SKM-1 treated with dmso at 0.1 percent for 144 hours (cell line): ENCODE measurements around the gene HYAL4.
A peak's percentile ranks its signal among the peaks of the same experiment; 100 is the strongest.
"Not testable (repeated sequence)": the region's sequence is repeated elsewhere in the genome, so short reads cannot be mapped to it uniquely, and the experiment has no call there.

Source experiments
- DNase-seq: peaks from one replicate; lab custom pipeline; 2025; ENCODE audit not compliant: unreplicated experiment; lab: John Stamatoyannopoulos, UW

Gene HYAL4

DNA sequence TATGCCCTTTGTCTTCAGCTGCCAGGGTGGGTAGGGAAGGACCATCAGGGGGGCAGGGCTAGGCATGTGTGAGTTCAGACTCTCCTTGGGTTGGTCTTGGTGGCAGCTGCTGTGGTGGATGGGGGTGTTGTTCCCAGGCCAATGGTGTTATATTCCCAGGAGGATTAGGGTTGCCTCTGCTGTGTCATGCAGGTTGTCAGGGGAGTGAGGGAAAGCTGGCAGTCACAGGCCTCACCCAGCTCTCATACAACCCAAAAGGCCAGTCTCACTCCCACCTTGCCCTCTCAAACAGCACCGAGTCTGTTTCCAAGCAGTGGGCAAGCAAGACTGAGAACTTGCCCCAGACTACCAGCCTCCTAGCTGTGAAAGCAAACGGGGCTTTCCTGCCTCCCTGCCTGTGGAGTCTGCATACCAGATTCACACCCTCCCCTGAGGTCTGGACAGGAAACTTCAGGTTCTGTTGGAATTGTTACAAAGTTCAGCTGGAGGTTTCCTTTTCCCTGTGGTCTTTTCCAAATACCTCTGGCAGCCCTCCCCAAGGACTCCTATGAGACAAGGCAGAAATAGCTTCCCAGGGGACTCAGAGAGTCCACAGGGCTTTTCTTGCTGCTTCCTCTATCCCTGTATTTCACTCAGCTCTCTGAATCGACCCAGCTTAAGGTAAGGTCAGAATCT lies 1.4 kb downstream of the HYAL4 start:
- DNase-seq = no peak

DNA sequence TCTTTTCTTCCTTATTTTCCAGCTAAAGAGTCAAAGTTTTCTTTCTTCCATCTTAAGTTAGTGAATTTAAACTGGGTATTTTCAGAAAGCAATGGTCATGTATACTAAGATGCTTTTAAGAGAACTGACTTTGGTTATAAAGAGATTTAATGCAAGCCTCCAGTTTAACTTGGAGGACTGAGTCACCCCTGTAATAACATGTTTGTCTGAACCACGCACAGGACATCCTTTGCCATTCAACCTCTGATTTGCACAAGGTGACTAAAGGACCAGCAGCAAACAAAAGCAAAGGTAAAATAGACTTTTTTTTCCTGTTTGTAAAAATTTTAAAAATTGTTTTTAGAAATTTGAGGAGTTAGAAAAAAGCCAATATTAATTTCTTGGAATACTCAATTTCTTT lies 2.9 kb downstream of the HYAL4 start:
- DNase-seq = no peak

DNA sequence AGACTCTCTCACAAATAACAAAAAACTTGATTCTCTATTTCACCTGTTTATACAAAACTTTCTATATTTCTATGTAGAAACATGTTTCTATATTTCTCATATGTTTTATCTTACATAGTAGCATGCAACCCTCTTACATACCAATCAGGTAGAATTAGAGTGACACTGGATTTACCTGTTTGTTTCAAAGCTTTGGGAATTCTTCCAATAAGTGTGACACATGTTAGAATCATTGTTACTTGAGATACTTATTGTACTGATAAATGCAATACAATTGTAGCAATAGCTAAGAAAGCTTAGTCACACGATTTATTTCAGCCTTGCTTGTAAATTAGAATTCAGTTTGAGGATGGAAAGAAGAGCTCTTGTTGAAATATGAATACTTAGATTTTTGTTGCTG lies 4.9 kb downstream of the HYAL4 start:
- DNase-seq = no peak

DNA sequence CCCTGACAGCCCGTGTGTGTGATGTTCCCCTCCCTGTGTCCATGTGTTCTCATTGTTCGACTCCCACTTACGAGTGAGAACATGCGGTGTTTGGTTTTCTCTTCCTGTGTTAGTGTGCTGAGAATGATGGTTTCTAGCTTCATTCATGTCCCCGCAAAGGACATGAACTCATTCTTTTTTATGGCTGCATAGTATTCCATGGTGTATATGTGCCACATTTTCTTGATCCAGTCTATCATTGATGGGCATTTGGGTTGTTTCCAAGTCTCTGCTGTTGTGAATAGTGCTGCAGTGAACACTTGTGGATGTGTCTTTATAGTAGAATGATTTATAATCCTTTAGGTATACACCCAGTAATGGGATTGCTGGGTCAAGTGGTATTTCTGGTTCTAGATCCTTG lies 6.4 kb downstream of the HYAL4 start:
- not testable (repeated sequence) for DNase-seq

DNA sequence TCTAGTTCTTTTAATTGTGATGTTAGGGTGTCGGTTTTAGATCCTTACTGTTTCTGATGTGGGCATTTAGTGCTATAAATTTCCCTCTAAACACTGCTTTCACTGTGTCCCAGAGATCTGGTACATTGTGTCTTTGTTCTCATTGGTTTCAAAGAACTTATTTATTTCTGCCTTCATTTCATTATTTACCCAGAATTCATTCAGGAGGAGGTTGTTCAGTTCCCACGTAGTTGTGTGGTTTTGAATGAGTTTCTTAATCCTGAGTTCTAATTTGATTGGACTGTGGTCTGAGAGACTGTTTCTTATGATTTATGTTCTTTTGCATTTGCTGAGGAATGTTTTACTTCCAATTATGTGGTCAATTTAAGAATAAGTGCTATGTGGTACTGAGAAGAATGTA lies 9.3 kb downstream of the HYAL4 start:
- DNase-seq = not testable (repeated sequence)

DNA sequence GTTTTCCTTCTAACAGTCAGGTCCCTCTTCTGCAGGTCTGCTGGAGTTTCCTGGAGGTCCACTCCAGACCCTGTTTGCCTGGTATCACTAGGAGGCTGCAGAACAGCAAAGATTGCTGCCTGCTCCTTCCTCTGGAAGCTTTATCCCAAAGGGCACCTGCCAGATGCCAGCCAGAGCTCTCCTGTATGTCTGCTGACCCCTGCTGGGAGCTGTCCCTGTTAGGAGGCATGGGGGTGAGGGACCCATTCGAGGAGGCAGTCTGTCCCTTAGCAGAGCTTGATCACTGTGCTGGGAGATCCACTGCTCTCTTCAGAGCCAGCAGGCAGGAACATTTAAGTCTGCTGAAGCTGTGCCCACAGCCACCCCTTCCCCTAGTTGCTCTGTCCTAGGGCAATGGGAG lies 11.5 kb downstream of the HYAL4 start:
- DNase-seq = not testable (repeated sequence)

DNA sequence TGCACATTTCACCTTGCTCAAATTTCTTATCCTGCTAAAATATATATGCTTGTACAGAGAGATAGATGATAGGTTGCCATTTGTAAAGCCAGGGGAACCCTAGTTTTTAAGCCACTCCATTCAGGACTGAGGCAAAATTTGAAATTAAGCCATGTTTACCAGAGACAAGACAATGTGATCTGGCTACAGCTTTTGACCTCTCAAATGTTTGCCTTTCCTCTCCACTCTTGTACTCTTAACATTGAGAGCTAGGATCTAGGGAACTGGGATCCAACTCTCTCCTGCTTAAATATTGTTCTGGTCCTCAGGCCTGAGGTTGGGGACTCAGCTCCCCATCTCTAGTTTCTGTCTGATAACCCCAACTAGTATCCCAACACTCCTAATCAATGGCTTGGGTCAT lies 15.9 kb downstream of the HYAL4 start:
- no peak for DNase-seq

DNA sequence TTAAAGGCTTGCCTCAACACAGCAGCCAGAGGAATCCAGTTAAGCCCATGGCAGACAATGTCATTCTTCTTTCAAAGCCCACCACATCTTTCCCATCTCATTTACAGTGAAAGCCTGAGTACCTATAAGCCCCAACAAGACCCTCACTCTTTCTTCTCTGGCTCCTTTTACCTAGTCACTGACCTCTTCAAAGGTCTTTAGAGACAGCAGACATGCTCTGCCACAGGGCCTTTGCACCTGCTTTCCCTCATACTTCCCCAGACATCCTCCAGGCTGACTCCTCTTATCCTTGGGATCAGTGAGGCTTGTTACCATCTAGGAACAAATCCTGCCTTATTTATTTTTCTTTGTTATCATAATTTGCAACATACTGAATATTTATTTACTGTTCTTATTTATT lies 17.8 kb downstream of the HYAL4 start:
- no peak for DNase-seq

DNA sequence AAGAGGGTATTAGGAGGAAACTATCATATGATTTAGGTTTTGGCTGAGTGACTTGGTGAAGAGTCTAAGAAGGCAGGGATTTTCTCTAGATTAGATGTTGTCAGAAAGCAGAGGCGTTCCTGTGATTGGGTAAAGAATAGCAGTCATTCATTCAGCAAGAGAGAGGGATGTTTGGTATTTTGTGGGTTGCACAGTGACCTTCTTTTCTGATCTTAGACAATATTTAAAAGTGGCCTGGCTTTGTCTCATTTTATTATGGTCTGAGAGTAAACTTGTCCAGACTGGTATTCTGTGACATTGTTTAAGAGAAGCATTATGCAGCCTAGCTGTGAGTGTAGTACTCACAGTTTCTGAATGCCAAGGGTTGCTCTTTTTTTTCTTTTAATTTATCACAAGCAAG lies 18.5 kb downstream of the HYAL4 start:
- DNase-seq = no peak

DNA sequence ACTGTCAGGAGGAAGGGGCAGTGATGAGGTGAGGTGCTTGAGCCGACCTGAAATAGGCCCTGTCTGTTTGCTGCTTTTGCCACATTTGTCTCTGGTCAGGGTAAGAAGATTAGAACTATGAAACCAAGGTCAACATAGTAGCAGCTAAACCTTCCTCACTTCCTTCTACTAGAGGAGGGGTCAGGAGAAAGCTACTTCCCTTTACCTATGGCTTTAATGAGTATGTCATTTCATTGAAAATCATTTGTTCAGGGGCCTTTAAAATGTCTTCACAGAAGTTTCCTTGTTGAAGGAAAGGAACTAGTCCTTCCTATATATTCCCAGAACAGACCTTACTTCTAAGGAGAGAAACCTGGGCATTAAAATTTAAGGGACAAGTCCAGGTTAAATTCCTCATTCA lies 19.0 kb downstream of the HYAL4 start:
- peak; percentile 48 for DNase-seq

DNA sequence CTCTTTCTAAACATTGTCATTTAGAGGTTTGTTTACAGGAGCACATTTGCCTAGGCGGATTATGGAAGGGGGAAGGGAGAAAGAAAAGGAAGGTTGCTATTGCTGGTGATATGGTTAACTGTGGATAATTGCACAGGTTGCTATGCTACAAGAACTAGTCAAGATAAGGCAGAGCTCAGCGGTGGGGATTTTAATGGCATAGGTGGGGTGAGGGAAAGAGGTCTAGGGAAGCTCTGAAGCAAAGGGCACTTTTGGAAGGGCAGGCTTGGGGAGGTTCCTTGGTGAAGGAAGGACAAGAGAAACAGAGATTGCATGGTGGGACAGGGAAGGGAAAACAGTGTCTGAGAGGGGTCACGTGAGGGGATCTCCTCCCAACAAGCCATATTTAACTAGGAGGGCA lies 19.5 kb downstream of the HYAL4 start:
- no peak for DNase-seq

DNA sequence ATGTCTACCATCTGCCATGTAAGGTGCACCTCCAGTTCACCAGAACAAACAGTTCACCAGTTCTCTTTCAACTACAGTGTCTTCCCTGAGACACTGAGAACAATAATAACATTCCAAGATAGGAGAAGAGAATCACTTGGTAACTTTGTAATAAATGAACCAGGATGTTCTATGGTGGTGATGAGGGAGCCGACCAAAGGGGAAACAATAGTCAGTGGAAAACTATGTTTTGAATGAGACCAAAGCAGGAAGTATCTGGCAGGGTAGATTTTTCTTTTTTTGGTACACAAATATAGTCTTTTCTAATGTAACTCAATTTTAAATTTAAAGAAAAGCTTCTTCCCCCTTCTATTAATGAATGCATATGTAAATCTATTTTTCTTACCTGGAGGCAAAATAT lies 20.0 kb downstream of the HYAL4 start:
- DNase-seq = no peak

DNA sequence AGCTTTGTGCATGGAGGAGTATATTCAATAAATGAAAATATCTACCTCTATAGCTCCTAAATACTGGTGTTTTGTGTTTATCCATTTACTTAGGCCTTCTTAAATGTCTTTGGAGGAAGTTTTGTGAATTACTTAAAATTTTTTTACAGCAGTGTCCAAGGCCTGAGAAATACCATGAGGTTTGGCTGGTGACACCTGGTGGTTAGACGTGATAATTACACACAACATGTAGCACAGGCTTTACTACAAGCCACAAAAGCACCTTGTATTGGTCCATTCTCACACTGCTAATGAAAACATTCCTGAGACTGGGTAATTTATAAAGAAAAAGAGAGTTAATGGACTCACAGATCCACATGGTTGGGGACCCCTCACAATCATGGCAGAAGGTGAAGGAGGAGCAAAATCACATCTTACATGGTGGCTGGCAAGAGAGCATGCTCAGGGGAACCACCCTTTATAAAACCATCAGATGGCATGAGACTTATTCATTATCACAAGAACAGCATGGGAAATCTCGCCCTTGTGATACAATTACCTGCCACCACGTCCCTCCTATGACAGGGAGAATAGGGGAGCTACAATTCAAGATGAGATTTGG lies 20.6 kb downstream of the HYAL4 start:
- DNase-seq = peak; percentile 45

DNA sequence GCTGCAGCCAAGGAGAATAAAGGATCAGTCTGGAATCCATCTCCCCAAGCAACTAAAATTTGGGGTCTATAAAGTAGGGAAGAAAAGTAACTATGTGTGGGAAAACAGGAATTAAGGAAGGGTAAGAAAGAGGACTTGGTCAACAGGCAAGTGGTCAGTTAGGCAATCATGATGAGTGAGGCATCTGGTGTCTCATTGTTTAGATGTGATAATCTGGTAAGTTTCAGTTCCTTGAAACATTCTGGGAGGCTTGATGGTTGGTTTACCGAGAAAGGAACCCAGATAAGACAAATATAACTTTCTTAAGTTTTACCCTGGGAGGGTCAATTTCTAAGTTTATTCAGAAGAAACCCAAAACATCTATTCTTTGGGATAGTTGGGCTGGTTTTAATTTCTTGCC lies 22.3 kb downstream of the HYAL4 start:
- DNase-seq = peak; percentile 52

DNA sequence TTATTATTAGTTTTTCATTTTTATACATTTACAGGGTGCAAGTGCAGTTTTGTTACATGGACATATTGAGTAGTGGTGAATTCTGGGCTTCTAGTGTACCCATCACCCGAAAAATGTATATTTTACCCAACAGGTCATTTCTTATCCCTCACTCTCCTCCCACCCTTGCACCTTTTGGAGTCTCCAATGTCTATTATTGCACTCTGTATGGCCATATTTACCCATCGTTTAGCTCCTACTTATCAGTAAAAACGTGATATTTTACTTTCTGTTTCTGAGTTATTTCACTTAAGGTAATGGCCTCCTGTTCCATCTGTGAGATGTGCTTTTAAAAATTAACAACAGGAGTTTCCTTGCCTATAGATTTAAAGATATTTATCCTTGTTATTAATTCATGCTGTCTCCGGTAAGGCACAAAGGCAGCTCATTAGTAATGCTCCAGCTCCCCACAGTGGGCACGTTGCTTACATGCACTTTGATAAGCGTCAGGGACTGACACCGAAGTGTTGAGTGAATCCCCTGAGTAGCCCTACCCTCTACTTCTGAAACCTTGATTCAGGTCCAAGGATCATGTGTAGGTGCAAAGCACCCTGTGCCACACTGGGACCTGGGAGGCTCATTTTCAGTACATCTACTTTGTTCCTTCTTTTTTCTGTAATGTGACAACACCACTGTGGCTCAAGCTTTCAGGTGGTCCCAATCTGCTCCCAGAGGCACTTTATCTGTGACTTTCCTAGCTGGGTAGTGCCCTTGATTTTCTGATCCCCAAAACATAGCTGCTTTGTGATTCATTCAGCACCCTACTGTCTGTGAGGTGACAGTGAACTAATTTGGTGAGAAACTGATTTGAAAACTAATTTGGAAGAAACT lies 27.3 kb downstream of the HYAL4 start:
- no peak for DNase-seq

DNA sequence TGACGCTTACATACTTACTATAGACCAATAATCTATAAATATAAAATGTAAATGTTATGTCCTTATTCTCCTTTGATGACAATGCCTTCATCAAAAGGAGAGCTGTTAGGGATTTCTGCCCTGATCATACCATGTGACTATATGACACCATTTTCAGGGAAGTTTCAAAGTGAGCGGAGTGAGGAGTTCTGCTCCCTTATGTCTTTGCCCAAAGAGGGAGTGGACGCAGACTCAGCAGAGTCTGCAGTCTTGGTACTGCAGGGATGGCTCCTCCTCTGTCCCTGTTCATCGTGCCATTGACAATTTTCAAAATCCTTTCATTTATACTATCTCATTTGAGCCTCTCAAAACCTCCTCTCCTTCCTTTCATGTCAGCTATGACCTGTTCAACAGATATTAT lies 27.9 kb downstream of the HYAL4 start:
- DNase-seq = no peak

DNA sequence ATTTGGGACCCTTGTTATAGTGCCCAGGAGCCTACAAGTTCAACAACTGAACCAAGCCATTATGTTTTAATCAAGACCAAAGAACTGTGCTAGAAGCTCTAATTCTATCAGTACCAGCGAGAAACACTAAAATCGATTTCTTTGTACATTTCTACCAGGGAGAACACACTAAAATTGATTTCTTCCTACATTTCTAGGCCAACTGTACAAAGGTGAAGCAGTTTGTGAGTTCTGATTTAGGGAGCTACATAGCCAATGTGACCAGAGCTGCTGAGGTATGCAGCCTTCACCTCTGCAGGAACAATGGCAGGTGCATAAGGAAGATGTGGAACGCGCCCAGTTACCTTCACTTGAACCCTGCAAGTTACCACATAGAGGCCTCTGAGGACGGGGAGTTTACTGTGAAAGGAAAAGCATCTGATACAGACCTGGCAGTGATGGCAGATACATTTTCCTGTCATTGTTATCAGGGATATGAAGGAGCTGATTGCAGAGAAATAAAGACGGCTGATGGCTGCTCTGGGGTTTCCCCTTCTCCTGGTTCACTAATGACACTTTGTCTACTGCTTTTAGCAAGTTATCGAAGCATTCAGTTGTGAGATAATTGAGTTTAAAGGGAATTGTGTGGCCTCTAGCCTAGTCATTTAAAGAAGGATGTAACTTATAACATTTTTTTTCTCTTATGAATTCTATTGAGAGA lies 31.7 kb downstream of the HYAL4 start:
- DNase-seq = no peak

DNA sequence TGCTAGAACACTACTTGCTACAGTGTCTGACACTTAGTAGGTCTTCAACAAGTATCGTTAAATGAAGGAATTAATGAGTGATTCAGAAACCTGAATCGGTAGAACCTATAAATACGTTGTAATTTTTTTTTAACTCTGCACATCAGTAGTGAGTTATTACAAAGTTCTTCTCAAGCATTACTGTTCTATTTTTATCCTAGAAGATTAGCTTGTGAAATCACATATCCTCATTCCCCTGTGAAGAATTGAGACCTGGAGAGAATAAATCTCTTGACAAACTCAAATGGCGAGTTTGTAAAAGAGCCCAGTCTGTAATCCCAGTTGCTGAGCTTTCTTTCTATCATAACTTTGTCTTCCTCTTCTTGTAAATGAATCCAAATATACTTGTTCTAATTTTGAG lies 34.7 kb downstream of the HYAL4 start:
- no peak for DNase-seq

DNA sequence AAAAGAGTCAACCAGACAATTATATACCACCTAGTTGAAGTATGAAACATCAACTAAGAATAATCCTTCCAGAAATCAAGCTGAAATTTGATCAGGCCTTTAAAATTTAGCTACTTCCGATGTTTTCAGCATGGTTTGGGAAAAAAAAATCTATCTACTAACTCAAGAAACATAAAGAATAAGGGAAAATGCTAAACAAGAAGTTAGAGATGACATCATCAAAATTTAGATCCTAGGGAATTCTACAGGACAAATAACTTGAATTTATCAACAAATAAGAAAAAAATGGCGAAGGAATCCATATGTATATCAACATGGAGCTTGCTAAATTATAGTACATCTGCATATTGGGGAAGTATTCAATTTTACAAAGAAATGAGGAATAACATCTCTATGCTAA lies 36.3 kb downstream of the HYAL4 start:
- no peak for DNase-seq

DNA sequence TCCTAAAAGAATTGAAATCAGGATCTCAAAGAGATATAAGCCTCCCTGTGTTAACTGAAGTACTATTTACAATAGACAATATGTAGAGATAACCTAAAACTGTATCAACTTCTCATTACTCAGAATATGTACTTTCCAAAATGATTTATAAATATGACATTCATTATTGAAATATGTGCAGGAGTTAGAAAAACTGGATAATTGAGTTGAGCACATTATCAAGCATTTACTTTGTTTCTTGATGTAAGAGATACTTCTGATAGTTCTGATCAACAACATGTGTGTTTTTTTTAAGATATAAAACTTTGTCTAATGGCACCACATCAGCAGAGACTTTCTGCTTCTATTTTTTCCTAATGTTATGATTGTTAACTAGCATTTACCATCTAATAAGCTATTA lies 38.2 kb downstream of the HYAL4 start:
- no peak for DNase-seq

DNA sequence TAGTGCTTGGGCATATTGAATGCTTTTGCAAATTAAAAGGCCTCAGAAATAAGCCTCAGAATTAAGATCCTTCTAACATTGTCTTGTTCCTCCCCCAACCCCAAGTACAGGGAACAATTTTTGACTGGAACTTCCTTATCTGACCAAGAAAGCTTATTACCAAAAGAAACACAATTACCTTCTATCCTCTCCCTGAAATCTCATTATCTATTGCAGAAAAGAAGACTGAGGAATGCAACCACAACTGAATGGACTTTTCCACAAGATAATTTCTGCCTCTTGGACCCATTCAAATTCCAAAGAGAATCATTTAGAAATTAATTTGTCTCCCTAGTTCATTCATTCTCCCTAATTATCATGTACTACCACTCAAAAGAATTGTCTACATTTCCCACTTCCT lies 43.2 kb downstream of the HYAL4 start:
- DNase-seq = no peak

DNA sequence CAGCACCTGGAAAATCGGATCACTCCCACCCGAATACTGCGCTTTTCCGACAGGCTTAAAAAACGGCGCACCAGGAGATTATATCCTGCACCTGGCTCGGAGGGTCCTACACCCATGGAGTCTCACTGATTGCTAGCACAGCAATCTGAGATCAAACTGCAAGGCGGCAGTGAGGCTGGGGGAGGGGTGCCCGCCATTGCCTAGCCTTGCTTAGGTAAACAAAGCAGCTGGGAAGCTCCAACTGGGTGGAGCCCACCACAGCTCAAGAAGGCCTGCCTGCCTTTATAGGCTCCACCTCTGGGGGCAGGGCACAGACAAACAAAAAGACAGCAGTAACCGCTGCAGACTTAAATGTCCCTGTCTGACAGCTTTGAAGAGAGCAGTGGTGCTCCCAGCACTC lies 49.8 kb downstream of the HYAL4 start:
- DNase-seq = not testable (repeated sequence)
